ENCODE results near the gene ETS1.

ETS1 gene

DNA sequence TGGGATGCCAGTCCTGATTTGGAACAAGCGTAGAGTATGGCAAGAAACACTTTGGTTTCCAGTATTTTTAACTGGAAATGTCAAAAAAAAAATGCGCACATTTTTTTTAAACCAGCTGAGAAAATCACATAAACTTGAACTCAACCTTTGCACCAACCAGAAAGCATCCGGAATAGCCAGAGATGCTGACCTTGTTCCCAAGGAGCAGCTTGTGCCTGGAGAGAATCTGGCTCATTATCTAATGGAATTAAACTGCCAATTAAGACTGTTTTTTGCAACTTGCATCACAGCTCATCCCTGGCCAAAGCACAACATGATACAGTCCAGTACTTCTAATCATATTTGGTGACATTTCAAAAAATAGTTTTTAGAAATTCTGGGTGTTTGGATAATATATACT lies 8.4 kb upstream of the ETS1 start:
- Histone ChIP-seq H3K9me3 (ENCODE audit: control insufficient read depth in 5 of 5, low read length in 5 of 5) (no peaks in the 10 kb centered on the region), H3K4me3 (ENCODE audit: low read depth in 1 of 5, low read length in 5 of 5) (no peak overlapping the region), H3K4me1 (ENCODE audit: control insufficient read depth in 5 of 5, insufficient read depth in 5 of 5, low read length in 5 of 5) (no peaks in the 10 kb centered on the region), H3K36me3 (ENCODE audit: control insufficient read depth in 5 of 5, insufficient read depth in 5 of 5, low read length in 5 of 5) (no peaks in the 10 kb centered on the region), H3K27me3 (ENCODE audit: control insufficient read depth in 5 of 5, insufficient read depth in 4 of 5, low read length in 5 of 5) (peaks cover 0 to 6% (median 0%) of the 10 kb centered on the region in 5 donors), H3K27ac (ENCODE audit: low read depth, low read length) (no peak overlapping the region), H3K9ac (ENCODE audit: low read length in 5 of 5) (no peak overlapping the region)

- Histone ChIP-seq H3K9ac (ENCODE audit: low read length in 5 of 5) (no peak overlapping the region), H3K27me3 (ENCODE audit: control insufficient read depth in 5 of 5, insufficient read depth in 4 of 5, low read length in 5 of 5) (peaks cover 0 to 6% (median 0%) of the 10 kb centered on the region in 5 donors), H3K4me1 (ENCODE audit: control insufficient read depth in 5 of 5, insufficient read depth in 5 of 5, low read length in 5 of 5) (no peaks in the 10 kb centered on the region), H3K9me3 (ENCODE audit: control insufficient read depth in 5 of 5, low read length in 5 of 5) (no peaks in the 10 kb centered on the region), H3K36me3 (ENCODE audit: control insufficient read depth in 5 of 5, insufficient read depth in 5 of 5, low read length in 5 of 5) (no peaks in the 10 kb centered on the region), H3K4me3 (ENCODE audit: low read depth in 1 of 5, low read length in 5 of 5) (no peak overlapping the region), H3K27ac (ENCODE audit: low read depth, low read length) (no peak overlapping the region)
Measured at GRCh38 chr11:128595221-128595620, 7.9 kb upstream of the ETS1 start.

DNA sequence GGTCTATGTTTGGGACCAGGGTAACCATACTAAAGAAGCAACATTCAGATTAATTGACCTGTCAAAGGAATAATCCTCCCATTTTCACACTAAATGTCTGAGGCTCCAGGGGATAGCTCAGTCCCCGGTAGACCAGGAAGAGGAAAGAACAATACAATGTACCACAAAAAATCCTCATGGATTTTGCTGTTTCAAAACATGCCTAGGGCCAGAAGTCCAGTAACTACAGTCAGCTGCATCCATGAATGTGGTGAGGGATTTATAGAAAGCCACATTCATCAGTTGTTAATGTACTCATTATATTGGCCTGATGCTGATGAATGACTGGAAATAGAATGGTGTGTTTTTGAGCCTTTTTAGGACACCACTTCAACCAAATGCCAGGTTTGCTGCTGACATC lies 6.9 kb upstream of the ETS1 start:
- H3K27me3 ChIP-seq (ENCODE audit: control insufficient read depth in 5 of 5, insufficient read depth in 4 of 5, low read length in 5 of 5), result peaks cover 0 to 6% (median 0%) of the 10 kb centered on the region in 5 donors
- no peaks in the 10 kb centered on the region for H3K9me3 ChIP-seq (ENCODE audit: control insufficient read depth in 5 of 5, low read length in 5 of 5)
- no peak overlapping the region for H3K9ac ChIP-seq (ENCODE audit: low read length in 5 of 5)
- H3K4me3 ChIP-seq (ENCODE audit: low read depth in 1 of 5, low read length in 5 of 5), result no peak overlapping the region
- no peaks in the 10 kb centered on the region for H3K4me1 ChIP-seq (ENCODE audit: control insufficient read depth in 5 of 5, insufficient read depth in 5 of 5, low read length in 5 of 5)
- H3K27ac ChIP-seq (ENCODE audit: low read depth, low read length), result no peak overlapping the region
- no peaks in the 10 kb centered on the region for H3K36me3 ChIP-seq (ENCODE audit: control insufficient read depth in 5 of 5, insufficient read depth in 5 of 5, low read length in 5 of 5)

DNA sequence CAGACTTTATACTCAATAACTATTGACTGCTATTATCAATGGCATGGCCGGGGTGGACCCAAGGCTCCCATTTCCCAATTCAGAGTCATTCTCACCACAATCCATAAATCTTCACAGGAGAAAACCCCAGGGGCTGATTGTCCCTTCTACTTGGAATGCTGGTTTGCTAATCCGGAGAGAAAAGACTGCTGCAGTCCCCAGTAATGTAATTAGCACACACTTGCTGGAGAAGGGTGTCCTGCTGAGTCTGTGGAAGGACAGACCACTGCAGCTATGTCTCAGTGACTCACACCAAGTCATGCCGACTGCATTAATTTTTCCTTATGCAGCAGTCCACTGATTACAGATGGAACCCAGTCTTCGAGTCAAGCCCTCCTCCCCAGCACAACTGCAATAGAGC lies 5.9 kb upstream of the ETS1 start:
- peaks cover 0 to 6% (median 0%) of the 10 kb centered on the region in 5 donors for H3K27me3 ChIP-seq (ENCODE audit: control insufficient read depth in 5 of 5, insufficient read depth in 4 of 5, low read length in 5 of 5)
- H3K27ac ChIP-seq (ENCODE audit: low read depth, low read length), result no peak overlapping the region
- H3K36me3 ChIP-seq (ENCODE audit: control insufficient read depth in 5 of 5, insufficient read depth in 5 of 5, low read length in 5 of 5), result no peaks in the 10 kb centered on the region
- H3K9me3 ChIP-seq (ENCODE audit: control insufficient read depth in 5 of 5, low read length in 5 of 5), result no peaks in the 10 kb centered on the region
- H3K4me3 ChIP-seq (ENCODE audit: low read depth in 1 of 5, low read length in 5 of 5), result no peak overlapping the region
- H3K4me1 ChIP-seq (ENCODE audit: control insufficient read depth in 5 of 5, insufficient read depth in 5 of 5, low read length in 5 of 5), result no peaks in the 10 kb centered on the region
- H3K9ac ChIP-seq (ENCODE audit: low read length in 5 of 5), result no peak overlapping the region

- Histone ChIP-seq H3K27ac (ENCODE audit: low read depth, low read length) (no peak overlapping the region), H3K9me3 (ENCODE audit: control insufficient read depth in 5 of 5, low read length in 5 of 5) (no peaks in the 10 kb centered on the region)
Measured at GRCh38 chr11:128592454-128592853, 5.1 kb upstream of the ETS1 start.

GRCh38 chr11:128590587-128590986 lies 3.2 kb upstream of the ETS1 start:
- H3K9ac ChIP-seq (ENCODE audit: low read length in 5 of 5), result no peak overlapping the region
- H3K27me3 ChIP-seq (ENCODE audit: control insufficient read depth in 5 of 5, insufficient read depth in 4 of 5, low read length in 5 of 5), result peaks cover 0 to 9% (median 4%) of the 10 kb centered on the region in 5 donors
- H3K9me3 ChIP-seq (ENCODE audit: control insufficient read depth in 5 of 5, low read length in 5 of 5), result no peaks in the 10 kb centered on the region
- H3K27ac ChIP-seq (ENCODE audit: low read depth, low read length), result no peak overlapping the region
- H3K4me3 ChIP-seq (ENCODE audit: low read depth in 1 of 5, low read length in 5 of 5), result no peak overlapping the region
- H3K4me1 ChIP-seq (ENCODE audit: control insufficient read depth in 5 of 5, insufficient read depth in 5 of 5, low read length in 5 of 5), result peaks cover 0 to 6% (median 0%) of the 10 kb centered on the region in 5 donors
- H3K36me3 ChIP-seq (ENCODE audit: control insufficient read depth in 5 of 5, insufficient read depth in 5 of 5, low read length in 5 of 5), result no peaks in the 10 kb centered on the region

More at GRCh38 chr11:128592454-128592853, 5.1 kb upstream of the ETS1 start:
- no peak overlapping the region for H3K4me3 ChIP-seq (ENCODE audit: low read depth in 1 of 5, low read length in 5 of 5)
- H3K27me3 ChIP-seq (ENCODE audit: control insufficient read depth in 5 of 5, insufficient read depth in 4 of 5, low read length in 5 of 5), result peaks cover 0 to 6% (median 0%) of the 10 kb centered on the region in 5 donors
- H3K9ac ChIP-seq (ENCODE audit: low read length in 5 of 5), result no peak overlapping the region
- no peaks in the 10 kb centered on the region for H3K36me3 ChIP-seq (ENCODE audit: control insufficient read depth in 5 of 5, insufficient read depth in 5 of 5, low read length in 5 of 5)
- peaks cover 0 to 4% (median 0%) of the 10 kb centered on the region in 5 donors for H3K4me1 ChIP-seq (ENCODE audit: control insufficient read depth in 5 of 5, insufficient read depth in 5 of 5, low read length in 5 of 5)

GRCh38 chr11:128589998-128590397 lies 2.6 kb upstream of the ETS1 start:
- H3K36me3 ChIP-seq (ENCODE audit: control insufficient read depth in 5 of 5, insufficient read depth in 5 of 5, low read length in 5 of 5), result no peaks in the 10 kb centered on the region
- H3K27me3 ChIP-seq (ENCODE audit: control insufficient read depth in 5 of 5, insufficient read depth in 4 of 5, low read length in 5 of 5), result peaks cover 0 to 9% (median 4%) of the 10 kb centered on the region in 5 donors
- no peak overlapping the region for H3K9ac ChIP-seq (ENCODE audit: low read length in 5 of 5)
- no peak overlapping the region for H3K4me3 ChIP-seq (ENCODE audit: low read depth in 1 of 5, low read length in 5 of 5)
- peaks cover 0 to 6% (median 0%) of the 10 kb centered on the region in 5 donors for H3K4me1 ChIP-seq (ENCODE audit: control insufficient read depth in 5 of 5, insufficient read depth in 5 of 5, low read length in 5 of 5)
- no peak overlapping the region for H3K27ac ChIP-seq (ENCODE audit: low read depth, low read length)
- H3K9me3 ChIP-seq (ENCODE audit: control insufficient read depth in 5 of 5, low read length in 5 of 5), result no peaks in the 10 kb centered on the region

- Histone ChIP-seq H3K9ac (ENCODE audit: low read length in 5 of 5) (no peak overlapping the region), H3K36me3 (ENCODE audit: control insufficient read depth in 5 of 5, insufficient read depth in 5 of 5, low read length in 5 of 5) (no peaks in the 10 kb centered on the region), H3K4me3 (ENCODE audit: low read depth in 1 of 5, low read length in 5 of 5) (no peak overlapping the region), H3K4me1 (ENCODE audit: control insufficient read depth in 5 of 5, insufficient read depth in 5 of 5, low read length in 5 of 5) (peaks cover 0 to 10% (median 1%) of the 10 kb centered on the region in 5 donors), H3K27ac (ENCODE audit: low read depth, low read length) (no peak overlapping the region), H3K27me3 (ENCODE audit: control insufficient read depth in 5 of 5, insufficient read depth in 4 of 5, low read length in 5 of 5) (peaks cover 0 to 8% (median 6%) of the 10 kb centered on the region in 5 donors), H3K9me3 (ENCODE audit: control insufficient read depth in 5 of 5, low read length in 5 of 5) (no peaks in the 10 kb centered on the region)
Measured at GRCh38 chr11:128588093-128588492, 735 bp upstream of the ETS1 start.

GRCh38 chr11:128586689-128587088 lies 669 bp downstream of the ETS1 start:
- Histone ChIP-seq H3K36me3 (ENCODE audit: control insufficient read depth in 5 of 5, insufficient read depth in 5 of 5, low read length in 5 of 5) (no peaks in the 10 kb centered on the region), H3K9me3 (ENCODE audit: control insufficient read depth in 5 of 5, low read length in 5 of 5) (no peaks in the 10 kb centered on the region), H3K27me3 (ENCODE audit: control insufficient read depth in 5 of 5, insufficient read depth in 4 of 5, low read length in 5 of 5) (peaks cover 0 to 9% (median 4%) of the 10 kb centered on the region in 5 donors), H3K4me1 (ENCODE audit: control insufficient read depth in 5 of 5, insufficient read depth in 5 of 5, low read length in 5 of 5) (peaks cover 0 to 24% (median 12%) of the 10 kb centered on the region in 5 donors), H3K9ac (ENCODE audit: low read length in 5 of 5) (peak overlapping the region in 1 of 5 donors; percentile 26), H3K4me3 (ENCODE audit: low read depth in 1 of 5, low read length in 5 of 5) (peak overlapping the region in 4 of 5 donors; percentile 22 to 70 (median 60)), H3K27ac (ENCODE audit: low read depth, low read length) (peak overlapping the region; percentile 71)

- Histone ChIP-seq H3K4me1 (ENCODE audit: control insufficient read depth in 5 of 5, insufficient read depth in 5 of 5, low read length in 5 of 5) (peaks cover 0 to 27% (median 13%) of the 10 kb centered on the region in 5 donors), H3K27me3 (ENCODE audit: control insufficient read depth in 5 of 5, insufficient read depth in 4 of 5, low read length in 5 of 5) (peaks cover 0 to 9% (median 4%) of the 10 kb centered on the region in 5 donors), H3K4me3 (ENCODE audit: low read depth in 1 of 5, low read length in 5 of 5) (peak overlapping the region in 4 of 5 donors; percentile 19 to 70 (median 60)), H3K9ac (ENCODE audit: low read length in 5 of 5) (peak overlapping the region in 3 of 5 donors; percentile 5 to 55 (median 42)), H3K9me3 (ENCODE audit: control insufficient read depth in 5 of 5, low read length in 5 of 5) (no peaks in the 10 kb centered on the region), H3K36me3 (ENCODE audit: control insufficient read depth in 5 of 5, insufficient read depth in 5 of 5, low read length in 5 of 5) (no peaks in the 10 kb centered on the region), H3K27ac (ENCODE audit: low read depth, low read length) (peak overlapping the region; percentile 71)
Measured at GRCh38 chr11:128585498-128586238, 1.7 kb downstream of the ETS1 start.

Measured in subcutaneous abdominal adipose tissue (tissue), 5 donors.